GM21723 (cell line): ENCODE measurements around the gene CFAP54.
"Not testable (repeated sequence)": the region's sequence is repeated elsewhere in the genome, so short reads cannot be mapped to it uniquely, and the experiment has no call there.

Experiments
- ATAC-seq: cut with Tn5 transposase; IDR thresholded peaks from one replicate; pipeline ENCODE4 v1.9.1; 2021; ENCODE audit warnings: mild to moderate bottlenecking, moderate library complexity; ENCODE audit not compliant: unreplicated experiment

CFAP54 gene

GRCh38 chr12:96720363-96720705 is 231.0 kb downstream of the CFAP54 start:
- peak; percentile 49 for ATAC-seq

- not testable (repeated sequence) for ATAC-seq
Observed at GRCh38 chr12:96729466-96729865, 240.1 kb downstream of the CFAP54 start.

- no peak for ATAC-seq
Observed at GRCh38 chr12:96729886-96730285, 240.5 kb downstream of the CFAP54 start.

- ATAC-seq, result no peak
Observed at GRCh38 chr12:96743606-96744005, 254.2 kb downstream of the CFAP54 start.

GRCh38 chr12:96749999-96750398 is 260.6 kb downstream of the CFAP54 start:
- ATAC-seq, result no peak

GRCh38 chr12:96751626-96752025 is 262.2 kb downstream of the CFAP54 start:
- no peak for ATAC-seq

DNA sequence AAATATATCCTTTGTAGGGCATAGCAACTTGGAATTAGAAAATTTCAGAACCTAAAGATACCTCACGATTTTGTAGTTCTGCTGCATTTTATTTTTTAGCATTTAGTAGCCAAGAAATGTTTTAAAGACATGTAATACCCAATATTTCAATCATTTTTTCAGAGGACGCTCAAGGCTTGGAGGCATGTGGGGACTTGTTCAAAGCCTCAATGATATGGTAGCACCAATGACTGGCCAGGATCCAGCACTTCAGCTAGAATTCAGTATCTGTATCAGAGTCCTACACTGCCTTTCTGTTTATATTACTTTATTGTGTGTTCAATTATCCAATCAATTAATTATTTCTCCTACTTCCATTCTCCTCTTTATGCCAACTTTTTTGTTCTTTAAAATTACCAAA is 262.8 kb downstream of the CFAP54 start:
- no peak for ATAC-seq

GRCh38 chr12:96766232-96766631 is 276.9 kb downstream of the CFAP54 start:
- ATAC-seq, result no peak

GRCh38 chr12:96769400-96769799 is 280.0 kb downstream of the CFAP54 start:
- ATAC-seq, result no peak

DNA sequence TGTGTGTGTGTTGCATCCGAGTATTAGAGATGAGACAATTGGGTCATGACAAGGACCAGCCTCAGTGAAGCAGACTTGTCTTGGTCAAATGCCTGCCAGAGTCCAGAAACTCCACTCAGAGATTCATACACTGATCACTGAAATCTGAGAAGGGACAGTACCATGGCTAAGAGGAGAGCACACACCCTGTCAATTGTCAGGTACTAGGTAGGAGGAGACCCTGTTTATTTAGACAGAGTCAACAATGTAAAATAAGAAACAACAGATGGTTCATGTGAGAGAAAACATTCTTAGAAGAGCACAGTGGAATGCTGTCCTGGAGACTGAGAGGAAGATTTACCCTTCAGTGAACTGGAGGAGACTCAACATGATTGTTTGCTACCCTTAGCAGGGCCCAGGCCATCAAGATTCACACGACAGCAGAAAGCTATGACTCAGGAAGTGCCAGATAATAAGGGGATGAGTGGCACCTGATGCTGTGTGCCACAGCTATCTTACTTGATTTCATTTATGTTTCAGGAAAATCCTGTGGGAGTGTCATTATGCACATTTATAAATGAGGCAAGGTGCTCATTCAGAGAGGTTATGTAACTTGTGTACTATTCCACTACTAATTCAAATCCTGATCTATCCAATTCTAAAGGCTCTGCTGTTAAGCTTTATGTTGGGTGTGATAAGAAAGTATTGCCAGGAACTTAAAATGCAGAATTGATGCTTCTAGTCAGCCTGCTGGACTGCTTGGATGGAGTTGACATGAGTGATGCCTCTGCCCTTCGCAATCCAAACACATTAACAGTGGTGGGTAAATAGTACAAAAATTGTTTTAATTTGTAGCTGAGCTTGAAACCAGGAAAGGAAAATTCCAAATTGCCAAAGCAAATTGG is 281.1 kb downstream of the CFAP54 start:
- no peak for ATAC-seq

GRCh38 chr12:96773031-96773430 is 283.7 kb downstream of the CFAP54 start:
- ATAC-seq, result no peak

GRCh38 chr12:96774496-96775256 is 285.3 kb downstream of the CFAP54 start:
- no peak for ATAC-seq

- no peak for ATAC-seq
Observed at GRCh38 chr12:96776908-96777307, 287.5 kb downstream of the CFAP54 start.

GRCh38 chr12:96780330-96780729 is 291.0 kb downstream of the CFAP54 start:
- no peak for ATAC-seq

- ATAC-seq, result no peak
Observed at GRCh38 chr12:96786791-96787190, 297.4 kb downstream of the CFAP54 start.

GRCh38 chr12:96803969-96804368 is 314.6 kb downstream of the CFAP54 start:
- no peak for ATAC-seq

GRCh38 chr12:96806272-96806671 is 316.9 kb downstream of the CFAP54 start:
- ATAC-seq, result no peak

- ATAC-seq, result no peak
Observed at GRCh38 chr12:96807741-96808140, 318.4 kb downstream of the CFAP54 start.

DNA sequence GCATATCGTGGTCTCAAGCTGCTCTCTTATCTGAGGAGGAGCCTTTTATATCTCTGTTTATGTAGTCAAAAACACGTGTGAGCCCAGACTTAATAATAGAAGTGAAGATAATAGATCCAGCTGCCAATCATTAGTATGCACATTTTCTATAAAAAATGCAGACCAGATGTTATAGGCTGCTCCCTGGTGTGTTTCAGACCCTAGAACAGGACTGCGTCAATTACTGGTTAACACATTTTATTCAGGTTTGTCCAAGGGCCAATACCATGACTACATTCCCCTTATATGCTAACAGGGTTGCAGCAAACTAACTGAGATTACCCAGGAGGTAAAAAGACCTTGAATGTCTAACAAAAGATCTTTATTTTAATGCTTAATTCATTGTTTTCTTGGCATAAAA is 319.2 kb downstream of the CFAP54 start:
- ATAC-seq, result no peak

- ATAC-seq, result no peak
Observed at GRCh38 chr12:96809522-96809921, 320.1 kb downstream of the CFAP54 start.

DNA sequence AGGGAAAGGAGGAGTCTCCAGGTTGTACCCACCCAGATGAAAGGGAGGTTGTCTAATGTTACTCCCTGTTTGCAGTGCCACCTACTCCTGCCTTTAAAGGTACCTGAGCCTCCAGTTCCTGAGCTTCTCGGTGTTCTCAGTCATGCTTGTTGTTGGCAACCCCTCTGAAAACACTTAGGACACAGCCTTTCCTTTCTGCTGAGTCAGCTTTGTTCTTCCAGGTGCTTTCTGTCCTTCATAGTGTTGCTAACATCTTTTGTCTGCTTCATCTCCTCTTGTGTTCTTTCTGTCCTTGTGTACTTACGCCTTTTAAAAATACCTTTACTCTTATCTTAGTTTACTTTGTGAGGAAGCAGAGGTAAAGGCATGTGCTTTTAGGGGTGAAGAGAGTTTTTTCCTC is 320.7 kb downstream of the CFAP54 start:
- ATAC-seq, result no peak

- no peak for ATAC-seq
Observed at GRCh38 chr12:96810477-96810876, 321.1 kb downstream of the CFAP54 start.
